ENCODE measurements around the gene SUSD2.

DNA sequence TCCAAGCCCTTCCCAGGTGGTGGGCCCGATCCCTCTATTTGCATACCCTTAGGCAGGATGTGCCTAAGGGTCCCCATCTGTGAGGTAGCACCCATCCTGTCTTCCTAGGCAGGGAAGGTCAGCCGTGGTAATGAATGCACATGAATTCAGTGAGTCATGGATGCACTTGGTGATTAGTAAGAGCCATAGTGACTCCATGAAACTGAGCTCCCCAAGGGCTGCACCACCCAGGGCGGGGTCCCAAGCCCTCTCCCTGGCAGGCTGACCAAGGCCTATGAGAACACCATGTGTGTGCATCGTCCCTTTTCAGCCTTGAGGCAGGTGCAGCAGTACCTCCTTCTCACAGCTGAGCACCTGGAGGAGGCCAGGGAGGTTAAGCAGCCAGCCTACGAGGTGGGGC is 15.6 kb upstream of the SUSD2 start:
- TF ChIP-seq, protein P1, sequence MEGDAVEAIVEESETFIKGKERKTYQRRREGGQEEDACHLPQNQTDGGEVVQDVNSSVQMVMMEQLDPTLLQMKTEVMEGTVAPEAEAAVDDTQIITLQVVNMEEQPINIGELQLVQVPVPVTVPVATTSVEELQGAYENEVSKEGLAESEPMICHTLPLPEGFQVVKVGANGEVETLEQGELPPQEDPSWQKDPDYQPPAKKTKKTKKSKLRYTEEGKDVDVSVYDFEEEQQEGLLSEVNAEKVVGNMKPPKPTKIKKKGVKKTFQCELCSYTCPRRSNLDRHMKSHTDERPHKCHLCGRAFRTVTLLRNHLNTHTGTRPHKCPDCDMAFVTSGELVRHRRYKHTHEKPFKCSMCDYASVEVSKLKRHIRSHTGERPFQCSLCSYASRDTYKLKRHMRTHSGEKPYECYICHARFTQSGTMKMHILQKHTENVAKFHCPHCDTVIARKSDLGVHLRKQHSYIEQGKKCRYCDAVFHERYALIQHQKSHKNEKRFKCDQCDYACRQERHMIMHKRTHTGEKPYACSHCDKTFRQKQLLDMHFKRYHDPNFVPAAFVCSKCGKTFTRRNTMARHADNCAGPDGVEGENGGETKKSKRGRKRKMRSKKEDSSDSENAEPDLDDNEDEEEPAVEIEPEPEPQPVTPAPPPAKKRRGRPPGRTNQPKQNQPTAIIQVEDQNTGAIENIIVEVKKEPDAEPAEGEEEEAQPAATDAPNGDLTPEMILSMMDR (IDR thresholded peaks at IDR 0.05), result no peak
- no peak for TF ChIP-seq POLR2A (IDR thresholded peaks at IDR 0.05)
